Measurements from ENCODE around the gene SCOC.

GRCh38 chr4:140400111-140400510, 26.7 kb downstream of the SCOC start:
- TF ChIP-seq CTCF (IDR thresholded peaks at IDR 0.05; ENCODE audit: extremely low read depth in 1 of 2, insufficient read depth in 1 of 2, low read depth in 1 of 2, low read length in 2 of 2) (no peak), POLR2A (IDR thresholded peaks at IDR 0.05; ENCODE audit: low read depth, low read length) (no peak), POLR2AphosphoS5 (IDR thresholded peaks at IDR 0.05; ENCODE audit: insufficient read depth, low read depth, low read length) (no peak), MAX (IDR thresholded peaks at IDR 0.05; ENCODE audit: insufficient read depth, insufficient read length) (no peak), EZH2 (IDR thresholded peaks at IDR 0.05; ENCODE audit: borderline replicate concordance, low read depth, low read length, severe bottlenecking) (no peak), MYC (IDR thresholded peaks at IDR 0.05; ENCODE audit: low read depth, low read length) (no peak), GATA2 (IDR thresholded peaks at IDR 0.05; ENCODE audit: insufficient read depth, insufficient read length, low read depth, low read length) (no peak), JUN (IDR thresholded peaks at IDR 0.05; ENCODE audit: borderline replicate concordance, insufficient read depth, insufficient read length, low read depth) (no peak)

Measured in endothelial cell of umbilical vein (primary cell).